Kidney (tissue), 14 donors: ENCODE measurements around the gene CALHM1. TPM values are rescaled to one million over a fixed set of nuclear protein-coding genes. Genes with fewer than 3 reads are reported as not detected.

Experiments
- DNase-seq, 5 donors: peaks; one replicate each; pipeline ENCODE4 v3.0.0-alpha.2; 2013 to 2020
- FAIRE-seq: peaks from 2 replicates; lab custom pipeline; 2012; peaks lifted over from hg19 to GRCh38; lab: Jason Lieb, UNC
- H3K27ac ChIP-seq, 2 donors: one replicate each; pipeline ENCODE4 v1.7.0; 2013; ENCODE audit warnings: low read depth in 2 of 2, low read length in 2 of 2, inconsistent platforms in 1 of 2
- H3K27me3 ChIP-seq: one replicate; pipeline ENCODE4 v1.7.1; 2013; ENCODE audit warnings: low read length, inconsistent platforms; ENCODE audit not compliant: control insufficient read depth, insufficient read depth
- H3K36me3 ChIP-seq, 3 donors: one replicate each; pipeline versions ENCODE4 v1.7.0 to v1.7.1; 2013; ENCODE audit warnings: low read length in 3 of 3, control low read depth in 1 of 3, inconsistent platforms in 1 of 3; ENCODE audit not compliant: insufficient read depth in 3 of 3, control insufficient read depth in 2 of 3
- H3K4me1 ChIP-seq, 3 donors: one replicate each; pipeline versions ENCODE4 v1.7.0 to v1.7.1; 2013; ENCODE audit warnings: low read length in 3 of 3, inconsistent platforms in 1 of 3, low read depth in 1 of 3; ENCODE audit not compliant: control insufficient read depth in 2 of 3, insufficient read depth in 2 of 3
- H3K4me3 ChIP-seq, 3 donors: one replicate each; pipeline versions ENCODE4 v1.7.0 to v1.8.1; 2013; ENCODE audit warnings: low read length in 3 of 3, control low read depth in 1 of 3, inconsistent platforms in 1 of 3
- H3K9ac ChIP-seq, 3 donors: one replicate each; pipeline versions ENCODE4 v1.7.0 to v1.7.1; 2013; ENCODE audit warnings: low read length in 3 of 3, control low read depth in 1 of 3, inconsistent platforms in 1 of 3
- H3K9me3 ChIP-seq, 3 donors: one replicate each; pipeline versions ENCODE4 v1.7.0 to v1.7.1; 2013; ENCODE audit warnings: low read length in 3 of 3, control low read depth in 1 of 3, inconsistent platforms in 1 of 3; ENCODE audit not compliant: control insufficient read depth in 2 of 3, insufficient read depth in 1 of 3
- intact Hi-C: fragments of 100-400 bp; cut with DNase I; formaldehyde crosslinking; loops from one replicate; pipeline ENCODE4 v1.11.1; 2022
- polyA plus RNA-seq: library from polyadenylated mRNA; stranded (reverse); fragments of 350-450 nt; fragmentation: Illumina TruSeq; extraction: RNeasy Lipid Tissue Mini Kit (QIAGEN cat#74804); gene quantifications from one replicate; pipeline ENCODE4 v1.2.3, GENCODE V29; 2014; ENCODE audit warnings: low read depth, low replicate concordance; ENCODE audit not compliant: insufficient read depth
- total RNA-seq: library from RNA; stranded (reverse); fragmentation: NEBNext Ultra II Directional; extraction: Animal tissue kit (Norgen Biotek cat#: 25700); gene quantifications from one replicate; pipeline ENCODE4 v1.2.1, GENCODE V29; 2021
- TF ChIP-seq, protein P1 (sequence below): IDR thresholded peaks from 3 replicates; pipeline ENCODE4 v1.5.1; 2012; ENCODE audit warnings: mild to moderate bottlenecking, moderate library complexity, borderline replicate concordance; ENCODE audit not compliant: insufficient read depth; ENCODE audit errors: extremely low read depth
- donor health status: control.
- donor health status: control.
- donor health status: control.
- donor health status: control.
- donor health status: control.
- donor health status: DM: yes; HTN: yes; CAD: no.
- donor health status: Normal renal cell carcinoma (clear cell type).

Gene CALHM1
- total and polyA plus RNA-seq, 2 donors from 2014 or later = not detected

DNA sequence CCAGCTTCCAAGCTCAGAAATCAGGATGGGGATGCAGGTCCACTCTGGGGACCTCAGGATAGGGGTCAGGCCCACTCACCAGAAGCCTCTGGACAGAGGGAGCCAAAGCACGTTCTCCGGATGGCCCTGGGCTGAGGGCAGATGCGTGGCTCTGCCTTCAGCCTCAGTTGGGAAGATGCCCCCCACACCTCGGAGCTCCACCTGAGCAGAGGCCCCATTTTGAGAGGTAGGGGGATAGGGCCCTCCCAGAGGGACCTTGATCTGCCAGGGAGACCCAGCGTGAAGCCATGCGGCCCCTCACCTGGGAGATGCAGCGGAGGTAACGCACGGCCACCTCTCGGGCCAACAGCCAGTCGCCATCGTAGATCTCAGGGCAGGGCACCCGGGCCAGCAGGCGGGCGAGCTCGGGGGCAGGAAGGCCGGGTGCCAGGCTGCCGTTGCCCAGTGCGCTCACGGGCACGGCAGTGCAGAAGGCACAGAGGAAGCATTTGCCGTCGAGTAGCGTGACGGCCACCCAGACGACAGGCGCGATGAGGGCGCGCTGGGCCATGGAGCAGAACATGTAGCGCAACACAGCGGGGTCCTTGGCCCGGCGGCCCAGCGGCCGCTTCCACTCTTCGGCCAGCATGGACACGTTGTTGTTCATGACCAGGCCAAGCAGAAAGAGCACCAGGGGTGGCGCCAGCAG lies 660 bp downstream of the CALHM1 start:
- Histone ChIP-seq H3K4me3 (no peak overlapping the region), H3K27me3 (no peaks in the 10 kb centered on the region), H3K27ac (no peak overlapping the region), H3K9ac (no peak overlapping the region), H3K9me3 (no peaks in the 10 kb centered on the region), H3K36me3 (no peaks in the 10 kb centered on the region), H3K4me1 (no peaks in the 10 kb centered on the region)
- DNase-seq (no peak), FAIRE-seq (no peak)
- intact Hi-C loops = no loop called here
- TF ChIP-seq, protein P1, sequence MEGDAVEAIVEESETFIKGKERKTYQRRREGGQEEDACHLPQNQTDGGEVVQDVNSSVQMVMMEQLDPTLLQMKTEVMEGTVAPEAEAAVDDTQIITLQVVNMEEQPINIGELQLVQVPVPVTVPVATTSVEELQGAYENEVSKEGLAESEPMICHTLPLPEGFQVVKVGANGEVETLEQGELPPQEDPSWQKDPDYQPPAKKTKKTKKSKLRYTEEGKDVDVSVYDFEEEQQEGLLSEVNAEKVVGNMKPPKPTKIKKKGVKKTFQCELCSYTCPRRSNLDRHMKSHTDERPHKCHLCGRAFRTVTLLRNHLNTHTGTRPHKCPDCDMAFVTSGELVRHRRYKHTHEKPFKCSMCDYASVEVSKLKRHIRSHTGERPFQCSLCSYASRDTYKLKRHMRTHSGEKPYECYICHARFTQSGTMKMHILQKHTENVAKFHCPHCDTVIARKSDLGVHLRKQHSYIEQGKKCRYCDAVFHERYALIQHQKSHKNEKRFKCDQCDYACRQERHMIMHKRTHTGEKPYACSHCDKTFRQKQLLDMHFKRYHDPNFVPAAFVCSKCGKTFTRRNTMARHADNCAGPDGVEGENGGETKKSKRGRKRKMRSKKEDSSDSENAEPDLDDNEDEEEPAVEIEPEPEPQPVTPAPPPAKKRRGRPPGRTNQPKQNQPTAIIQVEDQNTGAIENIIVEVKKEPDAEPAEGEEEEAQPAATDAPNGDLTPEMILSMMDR = no peak

DNA sequence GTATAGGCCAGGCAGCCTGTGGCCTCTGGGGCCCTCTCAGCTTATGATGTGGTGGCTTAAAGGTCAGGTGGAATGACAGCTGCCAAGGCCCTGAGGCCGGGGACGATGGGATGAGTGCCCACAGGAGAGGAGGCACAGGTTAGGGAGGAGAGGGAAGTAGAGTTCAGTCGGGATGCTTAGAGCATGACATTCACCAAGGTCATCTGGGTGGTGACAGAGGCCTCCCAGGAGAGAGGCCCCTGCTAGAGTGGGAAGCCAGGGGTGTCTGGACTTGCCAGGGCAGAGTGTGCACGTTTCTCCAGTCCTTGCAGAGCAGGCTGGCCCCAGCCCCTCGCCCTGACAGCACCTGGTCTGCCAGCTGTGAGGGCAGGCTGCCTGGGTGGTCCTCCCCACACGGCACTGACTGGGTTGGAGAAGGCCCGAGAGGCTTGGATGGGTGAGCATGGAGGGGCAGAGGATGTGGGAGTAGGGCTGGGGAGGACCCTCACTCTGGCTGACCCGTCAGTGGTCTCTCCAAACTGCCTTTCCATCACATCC lies 1.5 kb downstream of the CALHM1 start:
- Histone ChIP-seq H3K27me3 (no peaks in the 10 kb centered on the region), H3K9me3 (no peaks in the 10 kb centered on the region), H3K4me3 (no peak overlapping the region), H3K4me1 (peaks cover 0 to 6% (median 0%) of the 10 kb centered on the region in 3 donors), H3K27ac (no peak overlapping the region), H3K9ac (no peak overlapping the region), H3K36me3 (no peaks in the 10 kb centered on the region)
- intact Hi-C loops = no loop called here
- DNase-seq = peak in 1 of 5 donors; percentile 13
- no peak for FAIRE-seq
- TF ChIP-seq, protein P1 = no peak

DNA sequence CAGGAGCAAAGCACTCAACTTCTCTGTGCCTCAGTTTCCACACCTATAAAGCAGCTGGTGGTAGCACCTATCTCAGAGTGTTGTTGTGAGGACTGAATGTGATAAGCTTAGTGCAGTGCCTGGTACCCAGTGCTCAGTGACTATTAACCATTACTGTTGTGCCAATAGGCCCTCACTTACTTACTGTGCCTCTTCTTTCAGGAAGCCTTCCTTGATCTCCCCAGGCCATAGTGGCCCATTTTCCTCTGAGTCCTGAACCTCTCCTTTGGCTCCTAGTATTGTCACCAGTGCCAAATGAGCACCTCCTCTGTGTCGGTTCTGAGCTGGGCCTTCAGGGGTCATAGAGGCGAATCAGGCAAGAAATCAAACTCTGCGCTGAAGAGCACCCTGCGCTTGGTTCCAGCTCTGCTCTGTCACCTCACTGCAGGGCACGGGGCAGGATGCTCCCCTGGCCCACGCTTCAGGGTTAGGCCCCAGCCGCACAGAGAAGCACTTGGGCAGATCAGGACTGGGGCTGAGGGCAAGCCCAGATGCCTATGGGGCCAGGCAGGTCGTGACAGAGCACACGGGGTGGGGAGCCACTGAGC lies 2.5 kb downstream of the CALHM1 start:
- FAIRE-seq = no peak
- Histone ChIP-seq H3K4me3 (no peak overlapping the region), H3K4me1 (peaks cover 0 to 6% (median 0%) of the 10 kb centered on the region in 3 donors), H3K36me3 (no peaks in the 10 kb centered on the region), H3K9me3 (no peaks in the 10 kb centered on the region), H3K27ac (no peak overlapping the region), H3K9ac (no peak overlapping the region), H3K27me3 (no peaks in the 10 kb centered on the region)
- TF ChIP-seq, protein P1 = no peak
- intact Hi-C loops = no loop called here
- DNase-seq = no peak
